ENCODE results near the gene STAT1.
A peak's percentile ranks its signal among the peaks of the same experiment; 100 is the strongest.

The STAT1 gene

DNA sequence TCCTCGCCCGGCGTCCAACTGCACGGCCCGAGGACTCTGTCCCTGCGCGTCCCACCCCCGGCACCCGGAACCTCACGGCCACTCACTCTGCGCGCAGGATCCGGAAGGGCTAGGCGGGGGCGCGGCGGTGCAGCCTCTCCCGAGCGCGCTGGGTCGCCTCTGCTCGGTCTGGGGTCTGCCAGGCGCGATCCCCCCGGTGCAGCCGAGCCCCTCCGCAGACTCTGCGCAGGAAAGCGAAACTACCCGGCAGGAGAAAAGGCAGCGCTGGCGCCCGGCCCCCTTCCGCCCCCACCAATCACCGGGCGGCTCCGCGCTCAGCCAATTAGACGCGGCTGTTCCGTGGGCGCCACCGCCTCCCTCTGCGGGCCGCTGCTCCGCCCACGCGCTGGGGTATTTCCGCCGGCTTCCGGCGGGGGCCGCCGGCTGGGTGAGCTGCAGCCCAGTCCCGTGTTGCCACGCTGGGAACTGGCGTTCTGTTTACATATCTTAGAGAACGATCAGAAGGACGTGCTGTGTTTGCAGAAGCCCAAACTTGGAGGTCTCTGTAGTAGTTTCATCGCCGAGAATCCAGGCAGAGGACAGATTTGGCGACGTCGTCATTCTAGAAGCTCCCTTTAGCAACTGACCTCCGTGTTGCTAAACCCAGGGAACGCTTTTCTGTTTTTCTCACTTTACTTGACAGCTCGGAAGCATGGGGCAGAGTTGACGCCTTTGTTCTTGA lies at the start of gene STAT1:
STAT1 (minus strand) TSS at position 240 of the 721 bp plus-strand sequence. CDS start 4,168 bp downstream, outside the sequence.
- peak; percentile 57 for DNase-seq (ENCODE audit: low read depth)
- H3K4me3 ChIP-seq (ENCODE audit: low read length) = peak within 1 kb of the TSS; percentile 77
- no peak for TF ChIP-seq CTCF (conservative IDR thresholded peaks at IDR 0.05; ENCODE audit: low read depth, low read length)

DNA sequence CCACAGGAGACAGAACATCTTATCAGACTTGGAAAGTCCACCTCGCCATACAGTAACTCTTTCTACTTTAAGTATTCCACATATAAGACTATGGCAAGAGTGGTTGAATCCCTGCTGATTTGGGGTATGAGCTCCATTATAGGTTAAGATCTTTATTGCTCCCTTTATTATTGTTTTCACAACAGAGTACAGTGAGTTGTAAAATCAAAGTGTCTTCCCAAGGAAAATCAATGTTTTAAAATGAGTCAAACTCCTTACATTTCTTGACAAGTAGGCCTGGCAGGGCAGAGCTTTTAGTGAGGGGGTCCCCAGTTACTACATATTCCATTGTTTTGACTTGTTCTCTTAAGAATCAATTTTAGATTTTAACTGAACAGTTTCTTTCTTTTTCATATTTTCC lies 49.6 kb upstream of the STAT1 start:
- no peak overlapping the region for H3K4me3 ChIP-seq (ENCODE audit: low read length)
- TF ChIP-seq CTCF (conservative IDR thresholded peaks at IDR 0.05; ENCODE audit: low read depth, low read length) = no peak
- DNase-seq (ENCODE audit: low read depth) = no peak

GRCh38 chr2:191061381-191061980 lies 47.5 kb upstream of the STAT1 start:
- no peak overlapping the region for H3K4me3 ChIP-seq (ENCODE audit: low read length)
- DNase-seq (ENCODE audit: low read depth) = no peak
- TF ChIP-seq CTCF (conservative IDR thresholded peaks at IDR 0.05; ENCODE audit: low read depth, low read length) = no peak

DNA sequence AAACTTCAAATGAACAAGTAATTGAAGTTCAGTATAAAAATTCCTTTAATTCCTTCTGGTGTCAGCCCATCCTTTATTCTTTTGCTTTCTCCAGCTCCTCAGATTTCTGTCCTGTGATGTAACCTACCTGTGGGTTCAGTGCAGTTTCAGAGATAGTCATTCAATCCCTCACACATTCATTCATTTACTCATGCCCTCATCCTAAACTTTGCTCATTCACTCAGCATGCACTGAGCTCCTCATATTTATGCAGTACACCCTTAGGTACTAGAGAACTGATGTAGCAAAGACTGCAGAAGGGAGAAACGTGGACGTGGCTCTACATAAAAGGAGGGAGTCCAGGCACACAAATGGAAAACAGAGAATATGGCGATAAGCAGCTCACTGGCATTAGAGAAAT lies 45.3 kb upstream of the STAT1 start:
- no peak overlapping the region for H3K4me3 ChIP-seq (ENCODE audit: low read length)
- TF ChIP-seq CTCF (conservative IDR thresholded peaks at IDR 0.05; ENCODE audit: low read depth, low read length) = no peak
- no peak for DNase-seq (ENCODE audit: low read depth)

DNA sequence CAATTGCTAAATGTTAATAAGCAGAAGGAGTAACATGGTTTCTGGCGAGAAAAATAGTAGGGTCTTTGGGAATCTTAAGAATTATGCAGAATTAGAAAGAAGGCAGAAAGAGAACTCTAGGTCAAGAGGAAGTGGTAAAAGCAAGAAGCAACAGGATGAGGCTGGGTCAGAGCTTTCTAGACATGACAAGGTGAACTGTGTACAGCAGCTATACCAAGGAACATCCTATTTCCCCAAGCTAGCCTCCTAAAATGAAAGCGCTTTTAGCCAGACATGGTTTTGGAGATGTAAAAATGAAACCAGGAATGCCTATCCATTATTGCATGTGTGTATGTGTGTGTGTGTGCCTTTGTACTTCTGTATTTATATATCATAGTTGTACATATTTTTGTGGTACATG lies 42.3 kb upstream of the STAT1 start:
- DNase-seq (ENCODE audit: low read depth) = no peak
- no peak overlapping the region for H3K4me3 ChIP-seq (ENCODE audit: low read length)
- TF ChIP-seq CTCF (conservative IDR thresholded peaks at IDR 0.05; ENCODE audit: low read depth, low read length) = no peak

DNA sequence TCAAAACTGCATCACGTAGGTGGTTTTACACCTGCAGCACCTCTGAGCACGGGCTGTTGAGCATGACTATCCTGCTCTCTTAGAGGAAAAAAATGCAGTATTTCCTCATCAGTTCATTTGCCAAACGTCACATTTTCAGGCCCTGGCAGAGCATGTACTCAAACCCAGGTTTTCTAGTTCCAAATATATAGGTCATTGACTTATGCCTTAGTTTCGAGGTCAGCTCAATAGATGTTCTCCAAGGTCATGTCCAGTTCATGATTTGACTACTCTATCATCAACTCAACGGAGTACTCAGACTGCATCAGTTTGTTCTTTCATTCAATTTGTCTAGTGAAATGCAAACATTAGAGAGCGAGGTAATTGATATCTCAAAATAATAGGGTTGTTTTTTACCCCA lies 39.3 kb upstream of the STAT1 start:
- no peak overlapping the region for H3K4me3 ChIP-seq (ENCODE audit: low read length)
- TF ChIP-seq CTCF (conservative IDR thresholded peaks at IDR 0.05; ENCODE audit: low read depth, low read length) = no peak
- no peak for DNase-seq (ENCODE audit: low read depth)
